Measurements from ENCODE around the gene KRTDAP. TPM values are rescaled to one million over a fixed set of nuclear protein-coding genes. Genes with fewer than 3 reads are reported as not detected.

The KRTDAP gene
- total and polyA plus RNA-seq, 10 of the 15 experiments (the other 5 are each of a cell fraction or from before 2014, with no cell fraction given) = 0.23 TPM; not detected in 9

- TF ChIP-seq BCLAF1 (IDR thresholded peaks at IDR 0.05) = no peak
- no peak for TF ChIP-seq IKZF2 (IDR thresholded peaks at IDR 0.05)
Observed at GRCh38 chr19:35525873-35526272, 35.6 kb upstream of the KRTDAP start (continued).

- Histone ChIP-seq H3K27ac (ENCODE audit: control insufficient read depth, insufficient read depth) (no peak overlapping the region), H3K4me2 (ENCODE audit: control insufficient read depth, insufficient read depth) (no peak overlapping the region), H3K36me3 (ENCODE audit: control insufficient read depth in 2 of 2, insufficient read depth in 2 of 2, low read length in 1 of 2) (no peaks in the 10 kb centered on the region), H3K79me2 (ENCODE audit: control insufficient read depth, insufficient read depth, low read length) (no peaks in the 10 kb centered on the region), H2AFZ (ENCODE audit: control insufficient read depth, low read depth, low read length) (no peak overlapping the region), H3K9ac (ENCODE audit: control insufficient read depth, insufficient read depth, low read length) (no peak overlapping the region), H3K27me3 (replicated peaks in 1 of 2; ENCODE audit: control insufficient read depth in 2 of 2, insufficient read depth in 2 of 2, low read length in 1 of 2) (peaks cover 0 to 8% of the 10 kb centered on the region in 2 experiments; a peak in 3 of 4 replicates), H4K20me1 (ENCODE audit: control insufficient read depth, insufficient read depth) (no peaks in the 10 kb centered on the region), H3K9me3 (replicated peaks; ENCODE audit: control insufficient read depth, insufficient read depth, low read length) (no peaks in the 10 kb centered on the region), H3K4me1 (ENCODE audit: control insufficient read depth, insufficient read depth, low read length) (no peaks in the 10 kb centered on the region), H3K4me3 (no peak overlapping the region)
- TF ChIP-seq ZBTB33 (IDR thresholded peaks at IDR 0.05) (no peak), CBX5 (IDR thresholded peaks at IDR 0.05; ENCODE audit: low read depth) (no peak), PML (IDR thresholded peaks at IDR 0.05; ENCODE audit: low read length) (no peak)
- ChIA-PET POLR2A (no interaction called here), SMC1A (ENCODE audit: uncharacterized antibody, unreplicated experiment) (no interaction called here), RAD21 (ENCODE audit: unreplicated experiment) (no interaction called here), CTCF (no interaction called here)
- intact Hi-C loops (cut with micrococcal nuclease; ENCODE audit: unreplicated experiment) (no loop called here), in situ Hi-C loops (cut with MboI) (no loop called here)
- FAIRE-seq (no peak), DNase-seq (ENCODE audit: low read depth, low spot score) (no peak), ATAC-seq (no peak)
- WGBS (ENCODE audit: insufficient coverage, insufficient replicate concordance, low lambda C conversion rate, missing lambda C conversion rate) = 36% methylated on average over 11 of the region's 11 CpGs
- BruUV-seq (replicated peaks) = no TSS peak
Observed at GRCh38 chr19:35524181-35524837, 34.0 kb upstream of the KRTDAP start.

Data from GM12878 (cell line).